A549 (cell line): ENCODE results near the gene PTPN14. TPM values are rescaled to one million over a fixed set of nuclear protein-coding genes. Genes with fewer than 3 reads are reported as not detected.

ENCODE experiments used
- ATAC-seq, 2 experiments: fragments of 200-7000 bp in 1 of 2; fragments of >200 bp in 1 of 2; cut with Nextera tagmentation in 1 of 2; cut with Tn5 transposase in 1 of 2; 3 replicates each; pipeline versions ENCODE4 v1.8.0 to v1.9.1; 2018 to 2020; ENCODE audit warnings: mild to moderate bottlenecking in 1 of 2, moderate library complexity in 1 of 2
- CTCF ChIA-PET: fragments of 300-600 bp; sonication (Branson Sonifier 250); formaldehyde crosslinking; extraction: SDS; loops from one replicate; lab custom pipeline; 2021; ENCODE audit warnings: antibody characterized with exemption, inconsistent platforms; lab: Yijun Ruan, JAX
- POLR2A ChIA-PET: fragments of 350-600 bp; formaldehyde crosslinking; extraction: SDS; loops from one replicate; lab custom pipeline; 2021; ENCODE audit warnings: antibody characterized with exemption, inconsistent platforms; lab: Yijun Ruan, JAX
- DNase-seq, 2 experiments: peaks; one replicate each; pipeline versions ENCODE4 v3.0.0 to v3.0.0-alpha.2; 2011 to 2016; ENCODE audit warnings: low read depth in 1 of 2, low spot score in 1 of 2
- FAIRE-seq: peaks from 2 replicates; lab custom pipeline; 2011; peaks lifted over from hg19 to GRCh38; lab: Jason Lieb, UNC
- H3K27ac ChIP-seq, 2 experiments: fragments of >200 bp; sonication (Bioruptor Twin); formaldehyde crosslinking; 3 replicates each; pipeline ENCODE4 v1.5.1; 2016 to 2017
- H3K4me1 ChIP-seq: fragments of >200 bp; sonication (Bioruptor Twin); formaldehyde crosslinking; 3 replicates; pipeline ENCODE4 v1.6.1; 2016
- H3K4me2 ChIP-seq: fragments of >200 bp; sonication (Bioruptor Twin); formaldehyde crosslinking; 3 replicates; pipeline ENCODE4 v1.6.1; 2016
- H3K4me3 ChIP-seq: fragments of >200 bp; sonication (Bioruptor Twin); formaldehyde crosslinking; 3 replicates; pipeline ENCODE4 v1.5.1; 2016
- H3K9me3 ChIP-seq: fragments of >200 bp; sonication (Bioruptor Twin); formaldehyde crosslinking; 3 replicates; pipeline ENCODE4 v1.6.1; 2016
- CHD2 ChIP-seq: fragments of 150-350 bp; IDR thresholded peaks from 2 replicates; pipeline ENCODE4 v1.6.1; 2014; ENCODE audit warnings: low read length; ENCODE audit not compliant: partially characterized antibody
- CHD4 ChIP-seq: fragments of 200-600 bp; sonication (generic); IDR thresholded peaks from 2 replicates; pipeline ENCODE4 v1.6.1; 2016; ENCODE audit warnings: antibody characterized with exemption, mild to moderate bottlenecking, borderline replicate concordance
- EHF ChIP-seq: fragments of 250-450 bp; sonication (Bioruptor Pico); IDR thresholded peaks from 2 replicates; pipeline ENCODE4 v1.5.0; 2020; ENCODE audit warnings: mild to moderate bottlenecking
- EHMT2 ChIP-seq: fragments of 200-600 bp; sonication (generic); IDR thresholded peaks from 2 replicates; pipeline ENCODE4 v1.6.1; 2016; ENCODE audit warnings: antibody characterized with exemption, low read depth, mild to moderate bottlenecking, moderate library complexity
- EP300 ChIP-seq, 2 experiments: fragments of >200 bp; sonication (Bioruptor Twin); formaldehyde crosslinking; IDR thresholded peaks; 2 replicates in 1 of 2; 3 replicates in 1 of 2; pipeline ENCODE4 v1.6.1; 2016 to 2017
- ESRRA ChIP-seq: fragments of 150-350 bp; IDR thresholded peaks from 2 replicates; pipeline ENCODE4 v1.6.1; 2014; ENCODE audit warnings: mild to moderate bottlenecking, low read length, borderline replicate concordance
- FOSB ChIP-seq: fragments of 250-450 bp; sonication (Bioruptor Pico); IDR thresholded peaks from 2 replicates; pipeline ENCODE4 v1.5.0; 2020; ENCODE audit warnings: mild to moderate bottlenecking, moderate library complexity
- FOXS1 ChIP-seq: fragments of 250-450 bp; sonication (Bioruptor Pico); IDR thresholded peaks from 2 replicates; pipeline ENCODE4 v1.5.0; 2020; ENCODE audit warnings: mild to moderate bottlenecking, moderate library complexity
- HDAC2 ChIP-seq: fragments of 200-600 bp; sonication (generic); IDR thresholded peaks from 2 replicates; pipeline ENCODE4 v1.6.1; 2016
- HEYL ChIP-seq: fragments of 250-450 bp; sonication (Bioruptor Pico); IDR thresholded peaks from 2 replicates; pipeline ENCODE4 v1.8.0; 2021; ENCODE audit warnings: mild to moderate bottlenecking, moderate library complexity
- HOXB5 ChIP-seq: fragments of 250-450 bp; sonication (Bioruptor Pico); IDR thresholded peaks from 2 replicates; pipeline ENCODE4 v1.5.0; 2020; ENCODE audit warnings: mild to moderate bottlenecking, moderate library complexity
- JUN ChIP-seq, 2 experiments: fragments of >200 bp; sonication (Bioruptor Twin); formaldehyde crosslinking; IDR thresholded peaks; 2 replicates in 1 of 2; 3 replicates in 1 of 2; pipeline ENCODE4 v1.6.1; 2016 to 2017
- NFE2L2 ChIP-seq: fragments of 150-350 bp; conservative IDR thresholded peaks from 2 replicates; pipeline ENCODE4 v1.6.1; 2014; ENCODE audit warnings: low read length
- NPAS2 ChIP-seq: fragments of 250-450 bp; sonication (Bioruptor Pico); IDR thresholded peaks from 2 replicates; pipeline ENCODE4 v1.8.0; 2022; ENCODE audit warnings: mild to moderate bottlenecking, moderate library complexity, borderline replicate concordance
- RARB ChIP-seq: fragments of 250-450 bp; sonication (Bioruptor Pico); IDR thresholded peaks from 2 replicates; pipeline ENCODE4 v1.8.0; 2021; ENCODE audit warnings: mild to moderate bottlenecking, moderate library complexity
- RCOR1 ChIP-seq: fragments of 150-350 bp; IDR thresholded peaks from 2 replicates; pipeline ENCODE4 v1.6.1; 2014; ENCODE audit warnings: antibody characterized with exemption, low read length, low read depth
- RFX5 ChIP-seq: fragments of 450-650 bp; IDR thresholded peaks from 2 replicates; pipeline ENCODE4 v1.7.1; 2014; ENCODE audit warnings: antibody characterized with exemption, mild to moderate bottlenecking, moderate library complexity
- SMC3 ChIP-seq: fragments of >200 bp; sonication (Bioruptor Twin); formaldehyde crosslinking; IDR thresholded peaks from 3 replicates; pipeline ENCODE4 v1.6.1; 2018; ENCODE audit warnings: inconsistent platforms
- TFCP2L1 ChIP-seq: fragments of 250-450 bp; sonication (Bioruptor Pico); IDR thresholded peaks from 2 replicates; pipeline ENCODE4 v1.5.0; 2021; ENCODE audit warnings: mild to moderate bottlenecking
- ZSCAN20 ChIP-seq: fragments of 250-450 bp; sonication (Bioruptor Pico); IDR thresholded peaks from 2 replicates; pipeline ENCODE4 v1.8.0; 2022; ENCODE audit warnings: mild to moderate bottlenecking, moderate library complexity
- WGBS: methylation state at CpG from one replicate; pipeline ENCODE4 v1.1.6; 2017; ENCODE audit errors: missing lambda C conversion rate; 5-methylcytosine and 5-hydroxymethylcytosine counted together
- polyA plus RNA-seq, 4 experiments: library from polyadenylated mRNA; depleted of rRNA in 3 of 4; stranded (reverse); fragments of >200 nt; fragmentation: RNase III in 1 of 4; extraction: RNeasy Plus Mini Kit Qiagen cat#74134 plus additional on column Dnase treatment in 1 of 4; gene quantifications; 2 replicates in 3 of 4; 3 replicates in 1 of 4; pipeline ENCODE4 v1.2.3, GENCODE V29; 2011 to 2017
- TF ChIP-seq, protein P1 (sequence below): fragments of 200-600 bp; sonication (generic); IDR thresholded peaks from 2 replicates; pipeline ENCODE4 v1.6.1; 2016; ENCODE audit warnings: antibody characterized with exemption, mild to moderate bottlenecking, moderate library complexity

PTPN14 gene
- polyA plus RNA-seq, 2 of the 4 experiments (the other 2 are of a cell fraction), result 9.2 to 10.0 TPM

DNA sequence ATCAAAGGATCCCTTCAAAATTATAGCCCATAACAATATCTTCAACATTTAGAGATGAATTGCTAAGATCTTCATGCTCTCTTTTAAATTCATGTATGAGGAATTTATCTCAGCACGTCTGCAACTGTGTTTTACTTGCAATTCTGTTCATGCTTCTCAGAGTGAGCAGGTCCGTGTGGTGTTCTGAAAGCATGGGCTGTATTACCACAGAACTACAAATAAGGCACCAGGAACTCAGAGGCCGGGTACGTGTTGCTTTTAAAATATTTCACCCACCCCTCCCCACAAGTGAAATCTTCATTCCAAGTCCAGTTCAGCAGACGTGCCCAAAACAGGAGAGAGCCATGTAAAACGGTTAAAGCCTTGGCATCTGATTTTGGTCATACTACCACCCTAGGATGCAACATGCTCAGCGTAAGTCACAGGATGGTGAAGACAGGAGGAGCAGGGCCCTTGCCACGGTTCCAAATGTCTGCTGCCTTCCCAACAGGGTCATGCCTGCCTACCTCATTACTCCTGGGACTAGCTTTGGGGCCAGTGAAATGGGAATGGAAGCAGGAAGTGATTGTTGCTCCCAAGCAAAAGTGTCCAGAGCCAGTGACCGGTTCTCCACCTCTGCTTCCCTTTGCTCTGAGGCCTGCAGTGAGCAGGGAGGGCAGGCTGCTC is 133.7 kb downstream of the PTPN14 start:
- Histone ChIP-seq H3K4me1 (peaks cover 13% of the 10 kb centered on the region; the same call in 2 of the 3 replicates), H3K27ac (no peak overlapping the region), H3K9me3 (no peaks in the 10 kb centered on the region), H3K4me2 (no peak overlapping the region), H3K4me3 (no peak overlapping the region)
- DNase-seq (no peak), ATAC-seq (no peak), FAIRE-seq (no peak)
- CTCF ChIA-PET, result interaction anchor here (0.6 to 1.3 kb wide), 3 partner anchors 77 to 167 kb away, joined by 3 to 5 read pairs (median 3); no protein-coding TSS in a partner anchor
- WGBS, result 92% methylated on average over 9 of the region's 9 CpGs
- TF ChIP-seq JUN (IDR thresholded peaks at IDR 0.05), result no peak
- TF ChIP-seq HOXB5 (CRISPR knock-in tag), result no peak
- no peak for TF ChIP-seq EP300 (IDR thresholded peaks at IDR 0.05)
- TF ChIP-seq FOSB (CRISPR knock-in tag), result no peak
- TF ChIP-seq NPAS2, result no peak
- TF ChIP-seq CHD2, result no peak
- TF ChIP-seq NFE2L2, result no peak
- no peak for TF ChIP-seq RCOR1
- TF ChIP-seq, protein P1, sequence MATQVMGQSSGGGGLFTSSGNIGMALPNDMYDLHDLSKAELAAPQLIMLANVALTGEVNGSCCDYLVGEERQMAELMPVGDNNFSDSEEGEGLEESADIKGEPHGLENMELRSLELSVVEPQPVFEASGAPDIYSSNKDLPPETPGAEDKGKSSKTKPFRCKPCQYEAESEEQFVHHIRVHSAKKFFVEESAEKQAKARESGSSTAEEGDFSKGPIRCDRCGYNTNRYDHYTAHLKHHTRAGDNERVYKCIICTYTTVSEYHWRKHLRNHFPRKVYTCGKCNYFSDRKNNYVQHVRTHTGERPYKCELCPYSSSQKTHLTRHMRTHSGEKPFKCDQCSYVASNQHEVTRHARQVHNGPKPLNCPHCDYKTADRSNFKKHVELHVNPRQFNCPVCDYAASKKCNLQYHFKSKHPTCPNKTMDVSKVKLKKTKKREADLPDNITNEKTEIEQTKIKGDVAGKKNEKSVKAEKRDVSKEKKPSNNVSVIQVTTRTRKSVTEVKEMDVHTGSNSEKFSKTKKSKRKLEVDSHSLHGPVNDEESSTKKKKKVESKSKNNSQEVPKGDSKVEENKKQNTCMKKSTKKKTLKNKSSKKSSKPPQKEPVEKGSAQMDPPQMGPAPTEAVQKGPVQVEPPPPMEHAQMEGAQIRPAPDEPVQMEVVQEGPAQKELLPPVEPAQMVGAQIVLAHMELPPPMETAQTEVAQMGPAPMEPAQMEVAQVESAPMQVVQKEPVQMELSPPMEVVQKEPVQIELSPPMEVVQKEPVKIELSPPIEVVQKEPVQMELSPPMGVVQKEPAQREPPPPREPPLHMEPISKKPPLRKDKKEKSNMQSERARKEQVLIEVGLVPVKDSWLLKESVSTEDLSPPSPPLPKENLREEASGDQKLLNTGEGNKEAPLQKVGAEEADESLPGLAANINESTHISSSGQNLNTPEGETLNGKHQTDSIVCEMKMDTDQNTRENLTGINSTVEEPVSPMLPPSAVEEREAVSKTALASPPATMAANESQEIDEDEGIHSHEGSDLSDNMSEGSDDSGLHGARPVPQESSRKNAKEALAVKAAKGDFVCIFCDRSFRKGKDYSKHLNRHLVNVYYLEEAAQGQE, result no peak
- TF ChIP-seq TFCP2L1 (CRISPR knock-in tag), result no peak
- TF ChIP-seq CHD4, result no peak
- POLR2A ChIA-PET, result interaction anchor here (0.6 kb wide), 1 partner anchor 86 kb away, joined by 3 read pairs; no protein-coding TSS in a partner anchor

DNA sequence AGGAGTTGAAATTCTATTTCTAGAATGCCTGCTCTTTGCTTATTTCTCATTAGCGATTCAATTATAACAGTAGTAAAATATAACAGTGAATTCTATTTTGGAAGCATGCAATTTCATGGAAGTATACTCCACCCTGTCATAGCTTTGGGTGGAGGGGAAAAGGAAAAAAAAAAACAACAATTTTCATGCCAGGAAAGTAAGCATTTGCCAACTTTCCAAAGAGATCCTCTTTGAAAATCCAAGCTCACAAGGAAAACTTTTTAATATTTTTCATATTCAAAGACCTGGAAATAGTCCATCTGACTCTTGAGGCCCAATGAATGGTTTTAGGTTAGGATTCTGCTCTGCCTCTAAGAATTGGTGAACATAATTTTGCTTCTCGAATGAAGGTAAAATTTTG is 134.5 kb downstream of the PTPN14 start:
- Histone ChIP-seq H3K4me3 (no peak overlapping the region), H3K4me1 (0 out of 3 replicates have a peak, but pooled peaks cover 6% of the 10 kb centered on the region), H3K27ac (no peak overlapping the region), H3K9me3 (no peaks in the 10 kb centered on the region)
- CTCF ChIA-PET, result interaction anchor here (0.6 to 2.0 kb wide), 3 partner anchors 13 to 168 kb away, joined by 4 to 6 read pairs (median 5); no protein-coding TSS in a partner anchor
- DNase-seq, result no peak
- no peak for TF ChIP-seq FOXS1 (CRISPR knock-in tag)
- TF ChIP-seq HDAC2, result no peak
- TF ChIP-seq, all 56 proteins: peak for 0
- no peak overlapping the region for H3K4me2 ChIP-seq
- no peak for ATAC-seq
- no peak for FAIRE-seq
- POLR2A ChIA-PET, result interaction anchor here (0.6 kb wide), 1 partner anchor 85 kb away, joined by 3 read pairs; no protein-coding TSS in a partner anchor
- 92% methylated on average over 2 of the region's 2 CpGs for WGBS

DNA sequence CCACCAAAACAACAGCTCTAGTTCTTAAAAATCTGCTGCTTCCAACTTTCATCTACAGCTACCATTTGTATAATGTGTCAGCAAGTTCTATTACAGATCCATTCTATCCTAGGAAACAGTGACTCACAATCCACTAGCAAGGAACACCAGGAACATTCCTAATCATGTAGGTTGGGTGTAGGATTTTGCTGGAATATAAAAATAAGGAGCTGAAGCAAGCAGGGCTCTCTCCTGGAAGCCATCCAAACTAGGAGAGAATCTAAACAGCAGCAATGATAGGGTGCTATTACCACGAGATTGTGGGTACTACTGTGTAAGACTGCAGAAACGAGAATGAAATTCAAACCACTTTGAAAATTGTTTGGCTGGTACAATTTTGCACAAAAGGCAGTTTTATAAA is 135.0 kb downstream of the PTPN14 start:
- no peaks in the 10 kb centered on the region for H3K9me3 ChIP-seq
- ChIA-PET CTCF (interaction anchor here (0.6 to 2.0 kb wide), 3 partner anchors 13 to 169 kb away, joined by 3 to 6 read pairs (median 4); no protein-coding TSS in a partner anchor), POLR2A (no interaction called here)
- no peak overlapping the region for H3K27ac ChIP-seq
- FAIRE-seq (no peak), ATAC-seq (no peak), DNase-seq (no peak)
- 0 out of 3 replicates have a peak, but pooled peaks cover 6% of the 10 kb centered on the region for H3K4me1 ChIP-seq
- H3K4me2 ChIP-seq, result no peak overlapping the region
- H3K4me3 ChIP-seq, result no peak overlapping the region
- TF ChIP-seq ZSCAN20 (CRISPR knock-in tag) (no peak), EHMT2 (no peak), SMC3 (no peak), FOSB (CRISPR knock-in tag) (no peak), NPAS2 (no peak), FOXS1 (CRISPR knock-in tag) (no peak), RFX5 (no peak), ESRRA (no peak), HEYL (no peak), RARB (CRISPR knock-in tag) (no peak), EHF (CRISPR knock-in tag) (no peak), EP300 (IDR thresholded peaks at IDR 0.05) (no peak)
- 75% methylated on average over 2 of the region's 2 CpGs for WGBS
